Stimulated activated CD4-positive, alpha-beta T cell treated with anti-CD3 and anti-CD28 coated beads, Interleukin-1b, Interleukin-23, amount 100 ng/mL, for 4 hours (primary cell): Measurements from ENCODE around the gene DDX3X.
A peak's percentile ranks its signal among the peaks of the same experiment; 100 is the strongest.
"Not testable (repeated sequence)": the region's sequence is repeated elsewhere in the genome, so short reads cannot be mapped to it uniquely, and the experiment has no call there.

ENCODE experiments used
- DNase-seq, 2 donors: peaks; one replicate each; pipeline ENCODE4 v3.0.0-alpha.2; 2020; ENCODE audit warnings: low read depth in 2 of 2

DDX3X gene

DNA sequence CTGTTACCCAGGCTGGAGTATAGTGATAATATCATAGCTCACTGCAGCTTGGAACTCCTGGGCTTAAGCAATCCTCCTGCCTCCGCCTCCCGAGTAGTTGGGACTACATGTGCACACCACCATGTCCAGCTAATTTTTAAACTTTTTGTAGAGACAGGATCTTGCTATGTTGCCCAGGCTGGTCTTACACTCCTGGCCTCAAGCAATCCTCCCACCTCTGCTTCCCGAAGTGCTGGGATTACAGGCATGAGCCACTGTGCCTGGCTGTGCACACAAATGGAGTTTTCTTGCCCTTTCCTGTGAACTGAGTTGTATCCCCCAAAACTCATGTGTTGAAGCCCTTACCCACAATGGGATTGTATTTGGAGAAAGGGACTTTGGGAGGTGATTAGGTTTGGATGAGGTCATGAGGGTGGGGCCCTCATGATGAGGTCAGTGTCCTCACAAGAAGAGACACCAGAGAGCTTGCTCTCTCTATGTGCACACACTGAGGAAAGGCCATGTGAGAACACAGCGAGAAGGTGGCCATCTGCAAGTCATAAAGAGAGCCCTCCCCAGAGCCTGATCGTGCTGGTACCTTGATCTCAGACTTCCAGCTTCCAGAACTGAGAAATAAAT is 40.1 kb downstream of the DDX3X start:
- no peak for DNase-seq

DNA sequence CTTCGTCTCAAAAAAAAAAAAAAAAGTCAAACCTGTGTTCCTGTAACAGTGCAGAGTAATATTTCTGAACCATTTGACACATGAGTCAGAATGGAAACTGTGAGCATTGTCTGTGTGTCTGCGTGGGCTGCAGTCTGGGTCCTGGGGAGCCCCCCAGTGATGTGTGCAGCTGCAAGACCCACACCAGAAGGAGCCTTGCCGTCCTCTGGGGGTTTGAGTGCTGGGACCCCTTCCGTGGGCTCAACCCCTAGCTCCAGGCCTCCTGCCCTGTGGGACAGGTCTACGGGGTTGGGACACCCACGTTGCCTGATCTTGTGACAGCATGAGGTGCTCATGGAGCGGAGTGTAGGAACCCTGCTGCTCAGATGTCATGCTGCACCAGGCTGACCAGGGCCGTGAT is 43.7 kb downstream of the DDX3X start:
- peak in 1 of 2 donors; percentile 18 for DNase-seq

DNA sequence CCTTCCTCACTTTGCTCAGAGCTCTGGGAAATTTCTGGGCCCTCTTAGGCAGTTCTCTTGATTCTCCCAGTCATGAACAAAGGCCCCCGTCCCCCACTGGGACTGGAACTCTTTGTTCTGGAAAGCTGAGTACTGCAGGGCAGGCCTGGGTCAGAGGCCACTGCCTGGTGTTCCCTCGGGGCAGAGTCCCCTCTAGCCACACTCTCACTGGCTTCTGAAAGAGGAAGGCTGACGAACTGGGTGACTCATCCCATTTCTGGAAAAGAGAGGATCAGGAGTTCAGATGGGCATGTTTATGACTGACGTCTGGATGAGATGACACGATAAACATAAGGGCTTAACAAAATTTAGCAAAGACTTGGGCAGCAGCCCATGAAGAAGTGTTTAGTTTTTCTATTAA is 47.7 kb downstream of the DDX3X start:
- no peak for DNase-seq

DNA sequence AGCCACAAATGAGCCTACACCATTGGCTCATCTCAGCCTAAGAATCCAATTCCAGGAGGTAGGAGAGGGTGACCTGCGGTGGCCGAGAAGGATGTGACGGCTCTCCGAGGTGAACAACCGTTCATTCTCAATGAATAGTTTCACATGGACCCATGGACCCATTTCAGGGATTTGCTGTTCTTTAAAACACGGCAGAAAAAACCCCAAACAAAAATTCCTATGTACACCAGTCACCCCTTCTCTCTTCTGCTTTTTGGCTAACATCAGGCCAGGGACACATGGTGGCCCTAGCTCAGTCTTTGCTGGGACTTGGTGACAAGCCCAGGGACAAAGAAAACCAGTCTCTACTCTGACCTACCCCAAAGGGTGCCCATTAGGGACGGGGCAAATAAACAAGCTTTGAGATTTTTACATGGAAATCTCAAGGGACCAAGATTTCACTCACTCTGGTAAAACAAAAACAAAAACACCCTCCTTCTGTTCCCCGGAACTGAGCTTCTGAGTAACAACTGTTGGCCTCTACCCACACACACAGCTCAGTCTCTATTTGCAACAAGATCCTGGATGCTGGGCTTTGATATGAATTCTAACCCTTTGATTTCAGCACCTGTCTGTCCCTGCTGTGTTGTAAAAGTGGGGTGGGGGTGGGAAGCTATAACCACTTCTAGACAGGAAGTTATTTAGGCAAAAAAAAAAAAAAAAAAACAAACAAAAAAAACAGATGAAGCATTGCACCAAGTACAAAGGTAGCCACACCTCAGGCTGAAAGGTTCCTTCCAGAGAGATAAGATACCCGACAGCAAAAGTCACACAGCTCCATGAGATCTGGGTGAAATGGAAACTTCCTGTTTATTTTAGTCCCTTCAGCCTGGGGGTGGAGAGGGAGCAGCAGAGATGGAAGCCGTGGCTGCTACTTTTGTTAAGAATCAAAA is 49.0 kb downstream of the DDX3X start:
- DNase-seq, result peak in 1 of 2 donors; percentile 8

DNA sequence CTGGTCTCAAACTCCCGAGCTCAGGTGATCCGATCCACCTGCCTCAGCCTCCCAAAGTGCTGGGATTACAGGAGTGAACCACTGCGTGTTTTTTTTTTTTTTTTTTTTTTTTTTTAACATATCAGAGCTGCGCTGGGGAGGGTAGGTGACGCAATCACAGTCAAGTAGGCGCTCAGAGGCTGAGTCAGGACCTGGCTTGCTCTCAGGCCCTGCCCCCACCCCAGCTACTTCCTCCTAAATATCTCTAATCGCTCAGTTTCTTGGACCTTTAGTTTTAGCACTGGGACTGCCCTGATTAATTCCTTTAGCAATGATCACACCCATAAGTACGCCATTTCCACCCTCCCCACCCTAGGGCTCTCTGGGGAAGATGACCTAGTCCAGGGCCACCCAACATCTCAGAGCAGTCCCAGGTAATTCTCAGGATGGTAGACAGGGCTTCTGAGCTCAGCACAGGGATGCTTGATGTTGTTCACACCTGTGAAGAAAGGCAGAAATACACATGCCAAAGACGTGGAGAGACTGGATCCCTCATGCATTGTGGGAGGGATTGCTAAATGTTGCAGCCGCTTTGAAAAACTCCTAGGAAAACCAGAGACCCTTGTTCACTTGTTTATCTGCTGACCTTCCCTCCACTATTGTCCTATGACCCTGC is 50.2 kb downstream of the DDX3X start:
- DNase-seq, result peak; percentile 31 to 43

DNA sequence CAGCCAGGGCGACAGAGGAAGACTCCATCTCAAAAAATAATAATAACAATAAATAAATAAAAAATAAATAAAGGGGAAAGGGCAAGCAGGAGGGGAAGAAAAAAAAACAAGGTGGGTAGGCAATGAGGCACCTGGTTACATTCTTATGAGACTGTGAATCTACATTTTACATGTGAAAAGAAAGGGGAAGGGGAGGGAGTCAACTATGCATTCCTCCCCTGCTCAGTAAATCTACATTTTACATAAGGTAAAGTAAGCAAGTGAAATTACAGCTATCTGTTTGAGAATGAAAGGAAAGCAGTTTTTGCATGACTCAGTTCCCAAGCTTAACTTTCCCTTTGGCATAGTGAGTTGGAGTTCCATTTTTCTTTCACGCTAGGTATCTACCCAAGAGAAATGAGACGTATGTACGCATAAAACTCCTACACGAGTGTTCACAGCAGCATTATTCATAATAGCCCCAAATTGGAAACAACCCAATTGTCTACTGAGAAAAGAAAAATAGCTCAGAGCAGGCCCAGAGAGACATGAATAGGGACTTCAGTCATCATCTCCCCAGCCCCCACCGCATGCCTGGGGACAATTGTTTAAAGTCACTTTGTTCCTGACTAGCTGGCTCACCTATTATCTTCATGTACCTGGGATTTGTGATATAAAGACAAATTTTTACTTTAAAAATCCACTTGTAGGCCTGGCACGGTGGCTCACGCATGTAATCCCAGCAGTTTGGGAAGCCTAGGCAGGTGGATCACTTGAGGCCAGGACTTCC is 52.4 kb downstream of the DDX3X start:
- DNase-seq, result no peak

DNA sequence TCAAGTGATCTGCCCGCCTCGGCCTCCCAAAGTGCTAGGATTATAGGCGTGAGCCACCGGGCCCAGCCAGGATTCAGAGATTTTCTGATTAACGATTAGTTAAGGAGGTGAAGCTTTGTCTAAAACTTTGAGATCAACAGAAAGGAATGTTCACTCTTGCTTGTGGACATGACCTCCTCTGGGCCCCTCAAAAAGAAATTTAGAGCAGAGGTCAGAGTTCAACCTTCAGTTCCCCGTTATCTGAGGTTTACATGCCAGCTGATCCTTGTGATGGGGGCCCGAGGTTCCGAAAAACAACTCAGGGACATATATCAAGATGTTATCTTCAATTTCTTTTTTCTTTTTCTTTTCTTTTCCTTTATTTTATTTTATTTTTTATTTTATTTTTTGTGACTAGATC is 54.6 kb downstream of the DDX3X start:
- DNase-seq, result no peak

DNA sequence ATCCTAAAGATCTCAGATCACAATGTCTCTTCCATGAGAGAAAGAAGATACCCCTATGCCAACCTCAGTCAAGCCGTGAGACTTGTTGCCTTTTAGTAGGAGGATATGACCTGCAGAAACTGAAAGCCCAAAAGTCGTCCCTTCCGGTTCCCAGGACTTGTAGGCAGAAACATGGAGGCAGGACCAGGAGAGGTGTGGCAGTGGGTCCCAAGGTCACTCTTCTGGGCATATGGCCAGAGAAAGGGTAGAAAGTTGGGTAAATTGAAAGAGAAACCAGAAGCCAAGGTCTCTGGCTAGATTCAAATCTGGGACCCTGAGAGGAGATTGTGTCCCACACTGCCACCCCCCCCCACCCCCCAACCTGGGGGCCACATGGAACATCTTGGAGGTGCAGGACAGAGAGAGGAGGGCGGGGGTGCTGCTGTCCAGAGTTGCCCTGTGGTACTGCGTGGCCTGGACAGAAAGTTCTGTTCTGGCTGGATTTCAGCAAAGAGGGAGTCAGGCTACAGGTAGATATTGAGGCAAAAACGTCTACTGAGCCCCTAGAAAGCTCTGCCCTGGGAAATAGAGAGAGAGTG is 55.4 kb downstream of the DDX3X start:
- no peak for DNase-seq

DNA sequence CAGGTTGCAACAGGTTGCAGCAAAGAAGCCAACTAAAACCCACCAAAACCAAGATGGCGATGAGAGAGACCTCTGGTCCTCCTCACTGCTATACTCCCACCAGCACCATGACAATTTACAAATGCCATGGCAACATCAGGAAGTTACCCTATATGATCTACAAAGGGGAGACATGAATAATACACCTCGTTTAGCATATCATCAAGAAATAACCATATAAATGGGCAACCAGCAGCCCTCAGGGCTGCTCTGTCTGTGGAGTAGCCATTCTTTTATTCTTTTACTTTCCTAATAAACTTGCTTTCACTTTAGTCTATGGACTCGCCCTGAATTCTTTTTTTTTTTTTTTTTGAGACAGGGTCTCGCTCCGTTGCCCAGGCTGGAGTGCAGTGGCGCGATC is 56.6 kb downstream of the DDX3X start:
- DNase-seq, result not testable (repeated sequence)

DNA sequence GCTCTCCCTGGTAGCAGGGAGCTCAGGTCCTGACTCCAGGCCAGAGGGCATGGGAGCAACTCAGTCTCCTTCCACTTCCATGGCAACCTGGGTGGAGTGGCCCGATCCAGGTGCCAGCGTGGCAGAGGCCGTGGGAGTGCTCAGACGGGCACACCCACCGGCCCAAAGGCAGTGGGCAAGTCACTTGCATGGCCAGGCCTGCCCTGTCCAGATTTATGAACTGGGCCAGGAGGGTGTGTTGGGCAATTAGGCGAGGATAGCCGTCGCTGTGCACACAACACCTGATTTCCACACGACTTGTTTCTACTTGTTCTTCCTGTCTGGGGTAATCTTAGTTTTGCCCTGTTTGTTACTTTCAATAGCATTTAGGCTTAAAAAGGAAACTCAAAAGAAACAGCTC is 57.6 kb downstream of the DDX3X start:
- DNase-seq, result no peak

DNA sequence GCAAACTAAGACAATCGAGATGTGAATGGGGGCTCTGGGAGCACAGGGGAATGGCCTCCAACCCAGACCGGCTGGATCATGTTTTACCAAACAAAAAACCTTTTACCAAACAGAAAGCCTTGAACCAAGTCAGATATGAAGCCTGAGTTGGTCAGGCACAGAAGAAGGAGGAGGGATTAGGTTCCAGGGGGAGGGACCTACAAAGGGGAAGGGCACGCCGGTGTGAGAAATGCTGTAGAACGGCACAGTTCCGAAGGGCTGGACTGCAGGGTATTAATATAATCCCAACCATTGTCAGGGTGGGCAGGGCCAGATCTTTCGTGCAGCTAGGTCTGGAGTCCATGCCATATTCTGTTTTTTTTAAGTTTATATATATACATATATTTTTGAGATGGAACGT is 60.3 kb downstream of the DDX3X start:
- no peak for DNase-seq

DNA sequence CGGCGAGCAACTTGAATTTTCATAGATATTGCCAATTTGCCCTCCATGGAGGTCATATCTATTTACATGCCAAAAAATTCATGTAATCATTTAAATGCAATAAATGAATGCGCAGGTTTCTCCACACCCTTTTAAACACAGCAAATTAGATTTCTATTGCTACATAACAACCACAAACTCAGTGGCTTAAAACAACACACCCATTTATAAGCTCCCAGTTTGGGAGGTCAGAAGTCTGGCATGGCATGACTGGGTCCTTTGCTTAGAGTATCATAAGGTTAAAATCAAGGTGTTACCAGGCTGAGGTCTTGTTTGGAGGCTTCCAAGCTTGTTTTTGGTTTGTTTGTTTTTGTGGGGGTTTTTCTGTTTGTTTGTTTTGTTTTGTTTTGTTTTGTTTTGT is 63.3 kb downstream of the DDX3X start:
- DNase-seq, result no peak

DNA sequence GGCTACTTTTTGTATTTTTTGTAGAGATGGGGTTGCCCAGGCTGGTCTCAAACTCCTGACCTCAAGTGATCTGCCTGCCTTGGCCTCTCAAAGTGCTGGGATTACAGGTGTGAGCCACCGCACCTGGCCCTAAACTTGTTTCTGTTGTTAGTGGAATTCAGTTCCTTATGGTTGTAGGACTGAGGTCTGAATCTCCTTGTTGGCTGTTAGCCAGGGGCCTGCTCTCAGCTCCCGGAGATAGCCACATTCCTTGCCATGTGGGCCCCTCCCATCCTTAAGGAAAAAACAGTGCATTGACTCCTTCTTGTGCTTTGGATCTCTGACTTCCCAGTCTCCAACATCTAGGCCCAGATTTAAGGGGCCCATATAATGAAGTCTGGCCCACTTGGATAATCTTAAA is 63.8 kb downstream of the DDX3X start:
- DNase-seq, result no peak

DNA sequence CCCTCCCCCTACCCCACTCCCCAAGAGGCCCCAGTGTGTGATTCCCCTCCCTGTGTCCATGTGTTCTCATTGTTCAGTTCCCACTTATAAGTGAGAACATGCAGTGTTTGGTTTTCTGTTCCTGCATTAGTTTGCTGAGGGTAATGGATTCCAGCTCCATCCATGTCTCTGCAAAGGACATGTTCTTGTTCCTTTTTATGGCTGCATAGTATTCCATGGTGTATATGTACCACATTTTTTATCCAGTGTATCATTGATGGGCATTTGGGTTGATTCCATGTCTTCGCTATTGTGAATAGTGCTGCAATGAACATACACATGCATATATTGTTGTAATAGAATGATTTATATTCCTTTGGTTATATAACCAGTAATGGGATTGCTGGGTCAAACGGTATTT is 68.6 kb downstream of the DDX3X start:
- DNase-seq, result not testable (repeated sequence)

DNA sequence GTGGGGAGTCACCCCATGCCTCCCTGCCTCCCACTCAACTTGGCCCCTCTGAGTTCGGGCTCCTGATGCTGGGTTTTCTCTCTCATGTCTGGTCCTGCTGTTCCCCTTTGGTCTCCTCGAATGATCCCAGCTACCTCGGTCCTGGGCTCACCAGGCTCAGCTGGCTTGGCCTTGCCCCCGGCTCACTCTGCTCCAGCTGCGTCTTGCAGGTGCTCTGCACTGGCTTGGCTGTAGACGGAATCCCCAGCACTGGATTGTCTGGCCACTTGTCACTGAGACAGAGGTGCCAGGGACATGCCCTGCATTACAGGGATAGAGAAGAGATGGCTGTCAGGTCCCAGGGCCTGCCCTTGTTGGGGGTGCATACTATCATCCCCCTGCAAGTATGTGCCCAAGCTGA is 71.6 kb downstream of the DDX3X start:
- no peak for DNase-seq

DNA sequence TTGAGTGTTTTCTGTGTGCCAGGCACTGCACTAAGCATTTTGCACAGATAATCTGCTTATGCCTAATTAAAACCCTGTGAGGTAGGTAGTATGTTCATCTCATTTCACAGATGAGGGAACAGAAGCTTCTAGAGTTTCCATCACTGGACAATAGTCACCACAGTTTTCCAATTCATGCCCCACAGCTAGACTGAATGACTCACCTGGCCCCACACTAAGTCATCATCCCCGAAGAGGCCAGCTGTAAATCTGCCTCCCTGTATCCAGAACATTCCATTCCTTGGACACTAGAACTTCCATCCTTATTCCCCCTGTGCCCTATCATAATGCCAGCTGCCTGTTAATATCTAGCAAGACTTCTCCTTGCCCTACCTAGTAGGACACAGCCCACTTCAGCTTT is 72.2 kb downstream of the DDX3X start:
- DNase-seq, result no peak

DNA sequence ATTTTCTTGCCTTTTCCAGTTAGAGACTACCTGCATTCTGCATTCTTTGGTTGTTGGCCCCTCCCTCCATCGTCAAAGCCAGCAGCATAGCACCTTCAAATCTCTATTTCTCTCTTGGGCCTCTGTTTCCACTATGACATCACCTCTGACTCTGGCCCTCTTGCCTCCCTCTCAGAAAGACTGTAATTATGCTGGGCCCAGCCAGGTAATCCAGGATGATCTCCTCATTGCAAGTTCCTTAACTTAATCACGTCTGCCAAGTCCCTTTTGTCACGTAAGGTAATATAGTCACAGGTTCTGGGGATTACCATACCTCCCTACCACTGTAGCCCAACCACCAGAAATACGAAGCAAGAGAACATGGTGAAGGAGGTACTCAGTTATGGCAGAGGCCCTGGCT is 73.9 kb downstream of the DDX3X start:
- no peak for DNase-seq

DNA sequence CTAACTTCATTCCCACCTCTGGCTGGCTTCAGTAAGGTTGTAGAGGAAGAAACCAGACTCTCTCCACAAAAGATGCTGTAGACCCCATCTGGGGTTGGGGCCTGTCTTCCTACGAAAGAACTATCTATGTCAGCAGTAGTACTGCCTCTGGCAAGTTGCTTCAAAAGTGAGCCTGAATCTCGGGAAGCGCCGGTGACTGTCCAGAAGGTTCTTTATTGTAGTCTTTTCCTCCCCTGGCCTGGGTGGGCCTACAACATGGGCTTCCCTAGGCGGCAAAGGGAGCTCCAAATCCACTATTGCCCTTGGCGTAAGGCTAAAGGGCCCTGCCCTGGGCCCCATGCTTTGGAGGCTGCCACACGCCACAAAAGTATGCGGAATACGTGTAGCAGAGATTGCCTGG is 74.6 kb downstream of the DDX3X start:
- DNase-seq, result no peak

DNA sequence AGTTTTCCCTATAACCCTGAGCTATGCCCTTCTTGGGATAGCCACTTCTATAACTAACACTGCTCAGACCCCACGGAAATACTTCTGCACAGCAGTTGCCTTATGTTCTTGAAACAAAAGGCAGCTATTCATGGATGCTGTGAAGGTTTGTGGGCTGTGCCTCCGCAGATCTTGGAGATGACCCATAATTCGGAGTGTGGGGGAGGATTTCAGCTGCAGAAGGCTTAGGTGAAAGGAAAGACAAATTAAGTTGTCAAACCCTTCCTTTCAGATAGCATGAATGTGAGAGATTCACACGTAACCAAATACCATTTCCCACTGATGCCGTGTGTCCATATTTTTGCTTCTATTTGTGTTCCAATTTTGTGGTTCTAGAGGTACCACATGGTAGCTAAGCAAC is 75.0 kb downstream of the DDX3X start:
- DNase-seq, result no peak

DNA sequence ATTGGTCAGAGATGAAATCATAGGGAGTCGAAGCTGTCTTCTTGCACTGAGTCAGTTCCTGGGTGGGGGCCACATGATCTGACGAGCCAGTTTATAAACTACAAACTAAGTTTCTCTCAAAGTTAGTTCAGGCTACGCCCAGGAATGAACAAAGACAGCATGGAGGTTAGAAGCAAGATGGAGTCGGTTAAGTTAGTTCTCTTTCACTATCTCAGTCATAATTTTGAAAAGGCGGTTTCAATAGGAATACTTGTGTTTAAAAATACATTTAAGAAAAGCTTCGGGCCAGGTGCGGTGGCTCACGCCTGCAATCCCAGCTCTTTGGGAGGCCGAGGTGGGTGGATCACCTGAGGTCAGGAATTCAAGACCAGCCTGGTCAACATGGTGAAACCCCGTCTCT is 77.3 kb downstream of the DDX3X start:
- not testable (repeated sequence) for DNase-seq

DNA sequence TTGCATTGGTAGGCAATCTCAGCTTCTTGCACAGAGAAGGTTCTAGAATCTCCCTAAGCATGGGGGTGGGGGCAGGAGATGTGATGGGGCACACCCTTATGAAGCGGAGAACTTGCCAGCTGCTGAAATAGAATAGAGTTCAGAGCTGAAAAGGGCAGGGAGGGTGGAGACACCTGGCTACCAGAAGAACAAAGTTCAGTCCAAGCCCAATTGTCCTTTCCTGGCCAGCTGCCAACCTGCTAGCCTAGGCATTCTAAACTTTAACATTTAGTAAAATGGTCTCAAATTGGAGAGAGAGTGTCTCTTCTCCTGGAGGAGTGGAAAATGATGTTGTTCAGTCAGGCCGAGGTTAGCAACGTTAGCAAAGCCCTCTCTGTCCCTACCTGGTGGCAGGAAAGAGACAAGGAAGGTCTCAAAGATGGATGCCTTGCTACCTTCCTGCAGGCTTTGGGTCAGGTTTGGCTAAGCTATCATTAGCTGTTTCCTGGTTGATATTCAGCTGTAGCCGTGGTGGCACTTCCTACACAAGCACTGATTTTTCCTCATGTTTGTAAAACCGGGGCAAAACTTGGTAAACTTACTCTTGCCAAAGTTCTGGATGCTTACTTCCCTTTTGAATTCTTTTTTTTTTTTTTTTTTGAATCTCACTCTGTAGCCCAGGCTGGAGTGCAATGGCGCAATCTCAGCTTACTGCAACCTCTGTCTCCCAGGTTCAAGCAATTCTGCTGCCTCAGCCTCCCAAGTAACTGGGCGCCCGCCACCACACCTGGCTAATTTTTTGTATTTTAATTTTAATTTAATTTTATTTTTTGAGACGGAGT is 78.5 kb downstream of the DDX3X start:
- no peak for DNase-seq
